HUES6 (cell line): ENCODE data around the gene FBXO41.
A peak's percentile ranks its signal among the peaks of the same experiment; 100 is the strongest.

Experiments
- H3K27ac ChIP-seq: 2 replicates; pipeline ENCODE4 v1.7.0; 2013; ENCODE audit warnings: low read depth, mild to moderate bottlenecking, low read length, inconsistent platforms
- H3K27me3 ChIP-seq: 2 replicates; pipeline ENCODE4 v1.6.1; 2013; ENCODE audit warnings: low read length; ENCODE audit not compliant: control insufficient read depth, insufficient read depth
- H3K36me3 ChIP-seq: 2 replicates; pipeline ENCODE4 v1.6.1; 2013; ENCODE audit warnings: low read length; ENCODE audit not compliant: control insufficient read depth, insufficient read depth
- H3K4me1 ChIP-seq: 2 replicates; pipeline ENCODE4 v1.6.1; 2013; ENCODE audit warnings: low read length; ENCODE audit not compliant: control insufficient read depth, insufficient read depth
- H3K4me3 ChIP-seq: 2 replicates; pipeline ENCODE4 v1.5.1; 2013; ENCODE audit warnings: low read depth, low read length
- H3K9ac ChIP-seq: one replicate; pipeline ENCODE4 v1.6.1; 2013; ENCODE audit warnings: mild to moderate bottlenecking, low read length
- H3K9me3 ChIP-seq: 2 replicates; pipeline ENCODE4 v1.6.1; 2013; ENCODE audit warnings: low read depth, low read length; ENCODE audit not compliant: control insufficient read depth, insufficient read depth

Gene FBXO41

GRCh38 chr2:73297151-73297559 lies 12.9 kb upstream of the FBXO41 start:
- no peaks in the 10 kb centered on the region for H3K36me3 ChIP-seq
- no peaks in the 10 kb centered on the region for H3K9me3 ChIP-seq
- H3K9ac ChIP-seq: no peak overlapping the region
- peaks cover 83% of the 10 kb centered on the region for H3K27me3 ChIP-seq
- H3K4me1 ChIP-seq: peaks cover 8% of the 10 kb centered on the region
- H3K27ac ChIP-seq: no peak overlapping the region
- H3K4me3 ChIP-seq: no peak overlapping the region

GRCh38 chr2:73295751-73296400 lies 11.6 kb upstream of the FBXO41 start:
- no peak overlapping the region for H3K27ac ChIP-seq
- H3K9ac ChIP-seq: no peak overlapping the region
- H3K36me3 ChIP-seq: no peaks in the 10 kb centered on the region
- peaks cover 8% of the 10 kb centered on the region for H3K4me1 ChIP-seq
- H3K27me3 ChIP-seq: peaks cover 91% of the 10 kb centered on the region
- no peak overlapping the region for H3K4me3 ChIP-seq
- H3K9me3 ChIP-seq: no peaks in the 10 kb centered on the region

- Histone ChIP-seq H3K27ac (no peak overlapping the region), H3K27me3 (peaks cover 91% of the 10 kb centered on the region), H3K4me3 (no peak overlapping the region), H3K9me3 (no peaks in the 10 kb centered on the region), H3K36me3 (no peaks in the 10 kb centered on the region), H3K9ac (no peak overlapping the region), H3K4me1 (peaks cover 8% of the 10 kb centered on the region)
Measured at GRCh38 chr2:73294239-73294638, 10.0 kb upstream of the FBXO41 start.

- no peaks in the 10 kb centered on the region for H3K36me3 ChIP-seq
- H3K27me3 ChIP-seq: peaks cover 94% of the 10 kb centered on the region
- H3K9ac ChIP-seq: no peak within 1 kb of the TSS
- peak within 1 kb of the TSS; percentile 79 for H3K4me3 ChIP-seq
- H3K4me1 ChIP-seq: peaks cover 8% of the 10 kb centered on the region
- no peak within 1 kb of the TSS for H3K27ac ChIP-seq
- H3K9me3 ChIP-seq: no peaks in the 10 kb centered on the region
Measured at GRCh38 chr2:73293534-73294171, 9.4 kb upstream of the FBXO41 start, which contains the start of gene EGR4. EGR4 (minus strand) TSS chr2:73293548; CDS start chr2:73293317, 231 bp downstream.

GRCh38 chr2:73292906-73293533 lies 8.7 kb upstream of the FBXO41 start:
- H3K9me3 ChIP-seq: no peaks in the 10 kb centered on the region
- H3K4me3 ChIP-seq: peak overlapping the region; percentile 79
- H3K36me3 ChIP-seq: no peaks in the 10 kb centered on the region
- H3K4me1 ChIP-seq: peaks cover 8% of the 10 kb centered on the region
- no peak overlapping the region for H3K9ac ChIP-seq
- H3K27me3 ChIP-seq: peaks cover 100% of the 10 kb centered on the region
- H3K27ac ChIP-seq: no peak overlapping the region

GRCh38 chr2:73292316-73292905 lies 8.1 kb upstream of the FBXO41 start:
- Histone ChIP-seq H3K27me3 (peaks cover 100% of the 10 kb centered on the region), H3K27ac (no peak overlapping the region), H3K9ac (no peak overlapping the region), H3K36me3 (no peaks in the 10 kb centered on the region), H3K9me3 (no peaks in the 10 kb centered on the region), H3K4me3 (peak overlapping the region; percentile 79), H3K4me1 (peaks cover 8% of the 10 kb centered on the region)

- no peaks in the 10 kb centered on the region for H3K9me3 ChIP-seq
- H3K4me1 ChIP-seq: peaks cover 8% of the 10 kb centered on the region
- H3K27ac ChIP-seq: no peak overlapping the region
- H3K9ac ChIP-seq: no peak overlapping the region
- no peaks in the 10 kb centered on the region for H3K36me3 ChIP-seq
- H3K27me3 ChIP-seq: peaks cover 100% of the 10 kb centered on the region
- peak overlapping the region; percentile 79 for H3K4me3 ChIP-seq
Measured at GRCh38 chr2:73291461-73292315, 7.4 kb upstream of the FBXO41 start.

- Histone ChIP-seq H3K9me3 (no peaks in the 10 kb centered on the region), H3K27me3 (peaks cover 100% of the 10 kb centered on the region)
Measured at GRCh38 chr2:73291093-73291460, 6.8 kb upstream of the FBXO41 start.

GRCh38 chr2:73290049-73290839 lies 6.0 kb upstream of the FBXO41 start:
- Histone ChIP-seq H3K9me3 (no peaks in the 10 kb centered on the region), H3K4me1 (peaks cover 9% of the 10 kb centered on the region), H3K4me3 (no peak overlapping the region), H3K27ac (no peak overlapping the region), H3K36me3 (no peaks in the 10 kb centered on the region), H3K27me3 (peaks cover 100% of the 10 kb centered on the region), H3K9ac (no peak overlapping the region)

More at GRCh38 chr2:73291093-73291460, 6.8 kb upstream of the FBXO41 start:
- Histone ChIP-seq H3K27ac (no peak overlapping the region), H3K36me3 (no peaks in the 10 kb centered on the region), H3K4me3 (peak overlapping the region; percentile 79), H3K4me1 (peaks cover 8% of the 10 kb centered on the region), H3K9ac (no peak overlapping the region)

- Histone ChIP-seq H3K9ac (no peak overlapping the region), H3K4me1 (peaks cover 14% of the 10 kb centered on the region), H3K9me3 (no peaks in the 10 kb centered on the region), H3K27ac (no peak overlapping the region), H3K4me3 (no peak overlapping the region), H3K36me3 (no peaks in the 10 kb centered on the region), H3K27me3 (peaks cover 99% of the 10 kb centered on the region)
Measured at GRCh38 chr2:73289304-73289703, 5.0 kb upstream of the FBXO41 start.
